Endothelial cell of umbilical vein (primary cell): Measurements from ENCODE around the gene SMAD7.

ENCODE experiments used
- CTCF ChIP-seq, 2 donors: IDR thresholded peaks; 1 replicate in 1 of 2; 2 replicates in 1 of 2; pipeline ENCODE4 v1.5.1; 2011; ENCODE audit warnings: low read length in 2 of 2, mild to moderate bottlenecking in 2 of 2, moderate library complexity in 2 of 2, control low read depth in 1 of 2, inconsistent platforms in 1 of 2, low read depth in 1 of 2; ENCODE audit not compliant: insufficient read depth in 1 of 2; ENCODE audit errors: extremely low read depth in 1 of 2
- TF ChIP-seq, protein P1 (sequence below): IDR thresholded peaks from 2 replicates; pipeline ENCODE4 v1.6.1; 2011; ENCODE audit not compliant: insufficient read depth, insufficient read length

GRCh38 chr18:48932462-48932818 lies 18.3 kb downstream of the SMAD7 start:
- TF ChIP-seq CTCF (IDR thresholded peaks at IDR 0.05; ENCODE audit: extremely low read depth in 1 of 2, insufficient read depth in 1 of 2, low read depth in 1 of 2, low read length in 2 of 2), result no peak
- TF ChIP-seq, protein P1, sequence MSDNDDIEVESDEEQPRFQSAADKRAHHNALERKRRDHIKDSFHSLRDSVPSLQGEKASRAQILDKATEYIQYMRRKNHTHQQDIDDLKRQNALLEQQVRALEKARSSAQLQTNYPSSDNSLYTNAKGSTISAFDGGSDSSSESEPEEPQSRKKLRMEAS, result no peak
